Myometrial cell (primary cell): ENCODE results near the gene POU4F1. TPM values are rescaled to one million over a fixed set of nuclear protein-coding genes. Genes with fewer than 3 reads are reported as not detected.

ENCODE experiments used
- total RNA-seq: library from RNA; depleted of rRNA; stranded (reverse); fragments of >200 nt; gene quantifications from 2 replicates; pipeline ENCODE4 v1.2.3, GENCODE V29; 2015

Gene POU4F1
- total RNA-seq: not detected in 2 replicates

DNA sequence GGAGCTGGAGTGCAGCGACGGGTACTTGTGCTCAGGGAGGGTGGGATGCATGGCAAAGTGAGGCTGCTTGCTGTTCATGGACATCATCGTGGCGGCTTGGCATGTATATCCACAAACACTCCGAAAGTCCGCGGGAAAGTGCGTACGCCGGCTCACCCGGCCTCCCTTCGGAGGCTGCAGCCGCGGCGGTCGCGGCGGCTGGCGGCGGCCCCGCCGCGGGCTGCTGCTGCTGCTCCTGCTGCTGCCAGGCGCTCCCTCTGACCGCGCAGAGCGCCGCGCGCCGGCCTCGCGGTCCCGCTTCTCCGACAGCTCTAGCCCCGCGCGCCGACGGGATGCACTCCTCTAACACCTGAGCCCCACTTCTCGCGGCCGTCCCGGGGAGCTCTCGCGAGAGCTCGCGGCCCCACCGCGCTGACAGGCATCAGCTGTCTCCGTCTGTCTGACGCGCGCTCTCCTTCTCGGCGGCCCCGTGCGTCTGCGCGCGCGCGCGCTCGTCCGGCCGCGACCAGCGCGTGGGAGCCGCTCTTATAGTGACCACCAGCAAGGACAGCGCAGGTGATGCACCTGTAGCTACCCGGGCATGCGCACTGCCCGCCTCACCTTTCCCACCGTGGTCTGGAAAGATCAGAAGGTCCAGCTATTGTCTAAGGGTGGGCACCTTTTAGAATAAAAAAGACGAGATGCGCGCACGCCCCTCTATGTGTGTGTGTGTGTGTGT, at the start of gene POU4F1:
Gene POU4F1, minus strand, starts transcription at position 313 of the 718 bp plus-strand sequence. Its CDS starts 226 bp downstream, at position 87.

Other genes starting within 250 kb of the POU4F1 start
- gene OBI1, start 55.6 kb upstream of the POU4F1 start, total RNA-seq: 6.4 and 8.6 TPM in 2 replicates